IMR-90 (cell line): ENCODE results near the gene PBOV1. TPM values are rescaled to one million over a fixed set of nuclear protein-coding genes. Genes with fewer than 3 reads are reported as not detected.

ENCODE experiments used
- ATAC-seq: fragments of 200-7000 bp; cut with Tn5 transposase; 2 replicates; pipeline ENCODE4 v1.9.1; 2020; ENCODE audit warnings: low read depth, mild to moderate bottlenecking, moderate library complexity
- BruUV-seq: library from RNA; stranded (reverse); fragments of 400-500 nt; replicated peaks from 2 replicates; lab custom pipeline; 2021; lab: Mats Ljungman, UMichigan
- CTCF ChIA-PET: fragments of 300-600 bp; formaldehyde crosslinking; extraction: SDS; loops from one replicate; lab custom pipeline; 2021; ENCODE audit warnings: antibody characterized with exemption; lab: Yijun Ruan, JAX
- POLR2A ChIA-PET: fragments of 300-600 bp; sonication (Branson Sonifier 250); formaldehyde crosslinking; loops from one replicate; lab custom pipeline; 2022; ENCODE audit warnings: antibody characterized with exemption; ENCODE audit not compliant: unreplicated experiment; lab: Charles Lee
- DNase-seq: peaks from one replicate; pipeline ENCODE4 v3.0.0; 2013
- H2AFZ ChIP-seq: replicated peaks from 2 replicates; pipeline ENCODE3; 2013; ENCODE audit warnings: low read length, mild to moderate bottlenecking; ENCODE audit not compliant: poor library complexity
- H2AK5ac ChIP-seq: 2 replicates; pipeline ENCODE4 v1.6.1; 2013; ENCODE audit warnings: low read depth, low read length, inconsistent platforms
- H2AK9ac ChIP-seq: replicated peaks from 2 replicates; pipeline ENCODE3; 2013; ENCODE audit warnings: mild to moderate bottlenecking, low read depth, low read length, moderate library complexity; ENCODE audit not compliant: poor library complexity
- H2BK120ac ChIP-seq: 2 replicates; pipeline ENCODE4 v1.6.1; 2013; ENCODE audit warnings: low read depth, low read length, inconsistent platforms
- H2BK15ac ChIP-seq: 3 replicates; pipeline ENCODE4 v1.6.1; 2013; ENCODE audit warnings: low read depth, low read length, inconsistent platforms
- H2BK20ac ChIP-seq: 2 replicates; pipeline ENCODE4 v1.6.1; 2013; ENCODE audit warnings: low read depth, mild to moderate bottlenecking, inconsistent platforms, low read length, moderate library complexity
- H2BK5ac ChIP-seq: 2 replicates; pipeline ENCODE4 v1.6.1; 2013; ENCODE audit warnings: mild to moderate bottlenecking, low read depth, low read length, inconsistent platforms; ENCODE audit not compliant: poor library complexity, severe bottlenecking
- H3K14ac ChIP-seq: replicated peaks from 2 replicates; pipeline ENCODE4 v1.6.1; 2013; ENCODE audit warnings: low read depth, low read length, inconsistent platforms
- H3K18ac ChIP-seq: 2 replicates; pipeline ENCODE4 v1.6.1; 2013; ENCODE audit warnings: low read depth, low read length, control low read depth
- H3K23ac ChIP-seq: 2 replicates; pipeline ENCODE4 v1.6.1; 2013; ENCODE audit warnings: low read depth, low read length, inconsistent platforms
- H3K27ac ChIP-seq: 2 replicates; pipeline ENCODE4 v1.5.1; 2013; ENCODE audit warnings: mild to moderate bottlenecking, control low read depth, low read length; ENCODE audit not compliant: insufficient read depth
- H3K27me3 ChIP-seq: 2 replicates; pipeline ENCODE4 v1.6.1; 2013; ENCODE audit warnings: low read length; ENCODE audit not compliant: control insufficient read depth, insufficient read depth
- H3K36me3 ChIP-seq: 2 replicates; pipeline ENCODE4 v1.6.1; 2013; ENCODE audit warnings: low read length, mixed read lengths; ENCODE audit not compliant: control insufficient read depth, insufficient read depth
- H3K4ac ChIP-seq: 2 replicates; pipeline ENCODE4 v1.6.1; 2013; ENCODE audit warnings: low read depth, low read length, inconsistent platforms
- H3K4me1 ChIP-seq: 2 replicates; pipeline ENCODE4 v1.6.1; 2013; ENCODE audit warnings: low read length, mixed read lengths; ENCODE audit not compliant: control insufficient read depth, insufficient read depth
- H3K4me2 ChIP-seq: 2 replicates; pipeline ENCODE4 v1.6.1; 2013; ENCODE audit warnings: low read depth, mild to moderate bottlenecking, control low read depth, low read length, moderate library complexity
- H3K4me3 ChIP-seq: 2 replicates; pipeline ENCODE4 v1.5.1; 2013; ENCODE audit warnings: low read depth, mild to moderate bottlenecking, control low read depth, low read length, moderate library complexity; ENCODE audit not compliant: insufficient read depth
- H3K56ac ChIP-seq: 2 replicates; pipeline ENCODE4 v1.6.1; 2013; ENCODE audit warnings: low read length, inconsistent platforms; ENCODE audit not compliant: insufficient read depth; ENCODE audit errors: extremely low read depth
- H3K79me1 ChIP-seq, 2 experiments: 2 replicates each; pipeline ENCODE4 v1.6.1; 2013; ENCODE audit warnings: low read length in 2 of 2, inconsistent platforms in 1 of 2, low read depth in 1 of 2
- H3K9ac ChIP-seq: 2 replicates; pipeline ENCODE4 v1.6.1; 2013; ENCODE audit warnings: low read depth, low read length, control low read depth
- H3K9me1 ChIP-seq: 2 replicates; pipeline ENCODE4 v1.6.1; 2013; ENCODE audit warnings: low read length, inconsistent platforms; ENCODE audit not compliant: insufficient read depth
- H3K9me3 ChIP-seq: 2 replicates; pipeline ENCODE4 v1.6.1; 2013; ENCODE audit warnings: low read length; ENCODE audit not compliant: control insufficient read depth, insufficient read depth
- H4K20me1 ChIP-seq: 2 replicates; pipeline ENCODE4 v1.6.1; 2013; ENCODE audit warnings: low read length, inconsistent platforms; ENCODE audit not compliant: insufficient read depth
- H4K5ac ChIP-seq: 2 replicates; pipeline ENCODE4 v1.6.1; 2013; ENCODE audit warnings: mild to moderate bottlenecking, low read depth, low read length, control low read depth
- H4K8ac ChIP-seq, 2 experiments: 2 replicates each; pipeline ENCODE4 v1.6.1; 2013; ENCODE audit warnings: low read depth in 2 of 2, low read length in 2 of 2, control low read depth in 1 of 2, inconsistent platforms in 1 of 2
- H4K91ac ChIP-seq: 2 replicates; pipeline ENCODE4 v1.6.1; 2013; ENCODE audit warnings: low read depth, low read length, inconsistent platforms; ENCODE audit not compliant: insufficient read depth
- BHLHE40 ChIP-seq: fragments of 150-350 bp; IDR thresholded peaks from 2 replicates; pipeline ENCODE4 v1.6.1; 2016; ENCODE audit warnings: mild to moderate bottlenecking, low read depth, low read length
- CEBPB ChIP-seq: IDR thresholded peaks from 2 replicates; pipeline ENCODE4 v1.6.1; 2012; ENCODE audit warnings: low read depth, low read length, improper control_type of control experiment
- CHD1 ChIP-seq: IDR thresholded peaks from 2 replicates; pipeline ENCODE4 v1.6.1; 2012; ENCODE audit warnings: low read depth, low read length, improper control_type of control experiment
- FOS ChIP-seq: fragments of 150-350 bp; IDR thresholded peaks from 2 replicates; pipeline ENCODE4 v1.6.1; 2016; ENCODE audit warnings: low read depth, low read length
- MAFK ChIP-seq: IDR thresholded peaks from 2 replicates; pipeline ENCODE4 v1.6.1; 2012; ENCODE audit warnings: low read depth, low read length, improper control_type of control experiment
- MAZ ChIP-seq: IDR thresholded peaks from 2 replicates; pipeline ENCODE4 v1.6.1; 2012; ENCODE audit warnings: low read depth, mild to moderate bottlenecking, low read length, improper control_type of control experiment, moderate library complexity, borderline replicate concordance
- NFE2L2 ChIP-seq: fragments of 150-350 bp; IDR thresholded peaks from 2 replicates; pipeline ENCODE4 v1.6.1; 2016; ENCODE audit warnings: low read depth, mild to moderate bottlenecking, low read length
- POLR2A ChIP-seq: IDR thresholded peaks from 2 replicates; pipeline ENCODE4 v1.6.1; 2012; ENCODE audit warnings: mild to moderate bottlenecking, low read depth, low read length
- RAD21 ChIP-seq: IDR thresholded peaks from 2 replicates; pipeline ENCODE4 v1.6.1; 2012; ENCODE audit warnings: low read length, improper control_type of control experiment
- RCOR1 ChIP-seq: IDR thresholded peaks from 2 replicates; pipeline ENCODE4 v1.6.1; 2012; ENCODE audit warnings: mild to moderate bottlenecking, low read length, improper control_type of control experiment; ENCODE audit not compliant: insufficient replicate concordance
- SMC3 ChIP-seq: fragments of 150-350 bp; IDR thresholded peaks from 2 replicates; pipeline ENCODE4 v1.6.1; 2016; ENCODE audit warnings: low read depth, mild to moderate bottlenecking, antibody characterized with exemption, low read length, moderate library complexity
- WGBS, 2 experiments: methylation state at CpG; one replicate each; pipeline versions ENCODE4 v1.1.5 to v1.1.7; 2013; ENCODE audit warnings: missing lambda C conversion rate in 2 of 2; ENCODE audit not compliant: insufficient read length in 1 of 2; ENCODE audit errors: extremely low coverage in 2 of 2; 5-methylcytosine and 5-hydroxymethylcytosine counted together
- dilution Hi-C: fragments of 300-500 bp; cut with HindIII; formaldehyde crosslinking; loops from one replicate; pipeline ENCODE4 v1.14.3; 2018; ENCODE audit warnings: low sequenced_read_pairs; ENCODE audit not compliant: unreplicated experiment
- in situ Hi-C: fragments of 300-500 bp; cut with MboI; formaldehyde crosslinking; loops from 3 replicates; pipeline ENCODE4 v1.14.3; 2019; ENCODE audit warnings: low sequenced_read_pairs, inconsistent platforms, mixed read lengths
- intact Hi-C: fragments of 100-400 bp; cut with micrococcal nuclease; formaldehyde crosslinking; loops from 2 replicates; pipeline ENCODE4 v1.10.0; 2022
- polyA plus RNA-seq, 3 experiments: library from polyadenylated mRNA; depleted of rRNA; stranded (reverse); fragments of >200 nt; gene quantifications; 2 replicates each; pipeline ENCODE4 v1.2.3, GENCODE V29; 2012; ENCODE audit warnings: low replicate concordance in 1 of 3
- total RNA-seq: library from RNA; depleted of rRNA; stranded (reverse); fragments of >200 nt; gene quantifications from 2 replicates; pipeline ENCODE4 v1.2.3, GENCODE V29; 2012
- TF ChIP-seq, protein P1 (sequence below): conservative IDR thresholded peaks from 2 replicates; pipeline ENCODE4 v1.5.1; 2012; ENCODE audit warnings: mild to moderate bottlenecking, low read depth, low read length, improper control_type of control experiment
- TF ChIP-seq, protein P2 (sequence below): fragments of 150-350 bp; IDR thresholded peaks from 2 replicates; pipeline ENCODE4 v1.6.1; 2017; ENCODE audit warnings: mild to moderate bottlenecking, antibody characterized with exemption, low read length, low read depth

The PBOV1 gene
- total and polyA plus RNA-seq, 2 of the 4 experiments (the other 2 are of a cell fraction) = not detected

GRCh38 chr6:138250513-138251247, 32.4 kb upstream of the PBOV1 start:
- H3K79me1 ChIP-seq = no peaks in the 10 kb centered on the region
- peaks cover 8% of the 10 kb centered on the region for H3K27me3 ChIP-seq
- POLR2A ChIA-PET = no interaction called here
- no peaks in the 10 kb centered on the region for H3K9me1 ChIP-seq
- H3K4me2 ChIP-seq = no peak overlapping the region
- no peaks in the 10 kb centered on the region for H3K36me3 ChIP-seq
- no peak overlapping the region for H2AFZ ChIP-seq
- H4K20me1 ChIP-seq = no peaks in the 10 kb centered on the region
- H2BK120ac ChIP-seq = no peak overlapping the region
- no peaks in the 10 kb centered on the region for H3K9me3 ChIP-seq
- DNase-seq = peak; percentile 5
- H3K9ac ChIP-seq = no peak overlapping the region
- H4K8ac ChIP-seq = no peak overlapping the region
- H2AK9ac ChIP-seq = no peak overlapping the region
- H3K4me1 ChIP-seq = no peaks in the 10 kb centered on the region
- 80% methylated on average over 7 of the region's 16 CpGs; no CpG with 5 or more reads in 1 of the 2 experiments for WGBS, 2 experiments
- H4K91ac ChIP-seq = no peak overlapping the region
- dilution Hi-C loops (no loop called here), in situ Hi-C loops (no loop called here), intact Hi-C loops (no loop called here)
- BruUV-seq = no TSS peak
- H3K56ac ChIP-seq = no peak overlapping the region
- no peak overlapping the region for H2BK15ac ChIP-seq
- H2BK5ac ChIP-seq = no peak overlapping the region
- no peak overlapping the region for H3K14ac ChIP-seq
- no peak overlapping the region for H3K18ac ChIP-seq
- H3K4ac ChIP-seq = no peak overlapping the region
- H2BK20ac ChIP-seq = no peak overlapping the region
- no peak for ATAC-seq
- H4K5ac ChIP-seq = no peak overlapping the region
- no peak overlapping the region for H3K27ac ChIP-seq
- CTCF ChIA-PET = no interaction called here
- no peak overlapping the region for H3K4me3 ChIP-seq
- H3K23ac ChIP-seq = no peak overlapping the region
- no peak overlapping the region for H2AK5ac ChIP-seq
- TF ChIP-seq, protein P1, sequence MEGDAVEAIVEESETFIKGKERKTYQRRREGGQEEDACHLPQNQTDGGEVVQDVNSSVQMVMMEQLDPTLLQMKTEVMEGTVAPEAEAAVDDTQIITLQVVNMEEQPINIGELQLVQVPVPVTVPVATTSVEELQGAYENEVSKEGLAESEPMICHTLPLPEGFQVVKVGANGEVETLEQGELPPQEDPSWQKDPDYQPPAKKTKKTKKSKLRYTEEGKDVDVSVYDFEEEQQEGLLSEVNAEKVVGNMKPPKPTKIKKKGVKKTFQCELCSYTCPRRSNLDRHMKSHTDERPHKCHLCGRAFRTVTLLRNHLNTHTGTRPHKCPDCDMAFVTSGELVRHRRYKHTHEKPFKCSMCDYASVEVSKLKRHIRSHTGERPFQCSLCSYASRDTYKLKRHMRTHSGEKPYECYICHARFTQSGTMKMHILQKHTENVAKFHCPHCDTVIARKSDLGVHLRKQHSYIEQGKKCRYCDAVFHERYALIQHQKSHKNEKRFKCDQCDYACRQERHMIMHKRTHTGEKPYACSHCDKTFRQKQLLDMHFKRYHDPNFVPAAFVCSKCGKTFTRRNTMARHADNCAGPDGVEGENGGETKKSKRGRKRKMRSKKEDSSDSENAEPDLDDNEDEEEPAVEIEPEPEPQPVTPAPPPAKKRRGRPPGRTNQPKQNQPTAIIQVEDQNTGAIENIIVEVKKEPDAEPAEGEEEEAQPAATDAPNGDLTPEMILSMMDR = no peak
- TF ChIP-seq RCOR1 = no peak
- no peak for TF ChIP-seq MAFK
- no peak for TF ChIP-seq CHD1
- TF ChIP-seq BHLHE40 = no peak
- TF ChIP-seq, protein P2, sequence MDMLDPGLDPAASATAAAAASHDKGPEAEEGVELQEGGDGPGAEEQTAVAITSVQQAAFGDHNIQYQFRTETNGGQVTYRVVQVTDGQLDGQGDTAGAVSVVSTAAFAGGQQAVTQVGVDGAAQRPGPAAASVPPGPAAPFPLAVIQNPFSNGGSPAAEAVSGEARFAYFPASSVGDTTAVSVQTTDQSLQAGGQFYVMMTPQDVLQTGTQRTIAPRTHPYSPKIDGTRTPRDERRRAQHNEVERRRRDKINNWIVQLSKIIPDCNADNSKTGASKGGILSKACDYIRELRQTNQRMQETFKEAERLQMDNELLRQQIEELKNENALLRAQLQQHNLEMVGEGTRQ = no peak
- no peak for TF ChIP-seq FOS
- TF ChIP-seq NFE2L2 = no peak
- TF ChIP-seq RAD21 = no peak
- TF ChIP-seq MAZ = no peak
- no peak for TF ChIP-seq SMC3
- no peak for TF ChIP-seq POLR2A
- no peak for TF ChIP-seq CEBPB
